ENCODE data around the gene SOBP.

DNA sequence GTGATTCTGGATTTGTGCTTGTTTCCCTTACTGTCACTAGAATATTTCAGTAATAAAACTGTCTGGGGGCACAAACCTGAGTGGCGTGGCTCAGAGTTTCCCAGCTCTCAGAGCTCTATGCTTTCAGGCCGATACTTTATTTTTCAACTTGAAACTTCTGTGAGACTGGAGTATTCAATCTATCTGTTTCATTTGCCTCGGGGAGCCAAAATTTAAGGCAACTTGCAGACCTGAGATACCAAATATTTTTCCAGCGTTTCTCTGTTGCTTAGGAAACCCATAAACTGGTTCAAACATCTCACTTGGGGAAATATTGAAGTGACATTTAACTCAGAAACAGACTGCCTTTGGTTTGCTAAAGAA lies 74.7 kb downstream of the SOBP start:
- TF ChIP-seq CTCF (IDR thresholded peaks at IDR 0.05): no peak
- TF ChIP-seq POLR2AphosphoS5 (IDR thresholded peaks at IDR 0.05): no peak
- no peak for TF ChIP-seq POLR2A (IDR thresholded peaks at IDR 0.05)
- no peak for TF ChIP-seq EP300 (IDR thresholded peaks at IDR 0.05)
